Spinal cord (tissue), 10 donors: ENCODE measurements around the gene FUOM. TPM values are rescaled to one million over a fixed set of nuclear protein-coding genes. Genes with fewer than 3 reads are reported as not detected.

Experiments
- DNase-seq, 6 donors: peaks; one replicate each; pipeline versions ENCODE4 v3.0.0 to v3.0.0-alpha.2; 2013 to 2015; ENCODE audit warnings: low spot score in 6 of 6, low read depth in 4 of 6
- H3K27ac ChIP-seq: one replicate; pipeline ENCODE4 v1.5.1; 2013; ENCODE audit warnings: low read depth, low read length, control low read depth
- H3K27me3 ChIP-seq: one replicate; pipeline ENCODE4 v1.6.1; 2013; ENCODE audit warnings: low read length; ENCODE audit not compliant: control insufficient read depth, insufficient read depth
- H3K36me3 ChIP-seq: one replicate; pipeline ENCODE4 v1.6.1; 2013; ENCODE audit warnings: low read length; ENCODE audit not compliant: control insufficient read depth, insufficient read depth
- H3K4me1 ChIP-seq: one replicate; pipeline ENCODE4 v1.6.1; 2013; ENCODE audit warnings: low read length; ENCODE audit not compliant: control insufficient read depth, insufficient read depth
- H3K4me3 ChIP-seq: one replicate; pipeline ENCODE4 v1.5.1; 2013; ENCODE audit warnings: low read depth, low read length, control low read depth
- H3K9me3 ChIP-seq: one replicate; pipeline ENCODE4 v1.6.1; 2013; ENCODE audit warnings: low read length; ENCODE audit not compliant: control insufficient read depth, insufficient read depth
- WGBS: methylation state at CpG from one replicate; pipeline ENCODE4 v1.1.5; 2013; ENCODE audit warnings: missing lambda C conversion rate; ENCODE audit not compliant: insufficient coverage; 5-methylcytosine and 5-hydroxymethylcytosine counted together
- polyA plus RNA-seq, 2 donors: library from polyadenylated mRNA; unstranded; fragments of 120-200 nt; gene quantifications; one replicate each; pipeline ENCODE4 v1.2.1, GENCODE V29; 2013; ENCODE audit not compliant: insufficient read length in 2 of 2
- total RNA-seq, 2 donors: library from RNA; depleted of rRNA in 1 of 2; stranded (reverse); fragments of 120-200 nt in 1 of 2; fragments of >200 nt in 1 of 2; gene quantifications; one replicate each; pipeline versions ENCODE4 v1.2.3 to v1.2.4, GENCODE V29; 2013 to 2014
- donor health status: healthy.

FUOM gene
- total and polyA plus RNA-seq, 4 donors = 3.4 to 22.6 (median 7.9) TPM

DNA sequence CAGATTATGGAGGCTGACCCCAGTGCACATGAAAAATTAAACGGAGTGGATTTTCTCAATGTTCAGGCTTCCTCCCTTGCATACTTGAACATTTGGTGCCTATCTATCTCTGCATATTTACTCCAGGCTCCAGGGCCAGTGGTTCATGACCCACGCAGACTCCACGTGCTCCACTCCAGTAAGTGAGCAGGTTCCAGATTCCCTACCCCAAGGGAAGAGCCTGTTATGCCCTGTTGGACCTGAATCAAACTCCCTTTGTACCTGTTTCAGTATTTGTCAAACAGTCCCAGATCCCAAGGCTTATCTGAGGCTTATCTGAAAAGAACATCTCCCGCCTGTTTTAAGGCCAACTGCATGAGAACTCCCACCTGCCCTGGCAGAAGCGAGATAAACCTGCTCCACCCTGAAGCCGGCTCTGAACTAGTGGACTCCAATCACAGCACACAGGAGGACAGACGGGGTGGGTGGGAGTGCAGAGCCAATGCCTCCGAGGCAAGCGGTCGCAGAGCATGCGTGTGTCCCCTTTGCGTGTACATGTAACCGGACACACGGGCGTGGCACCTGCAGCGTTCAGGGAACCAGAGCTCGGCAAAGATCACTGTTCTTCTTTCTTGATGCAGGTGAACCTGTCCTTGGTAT is 2.3 kb upstream of the FUOM start:
- peaks cover 25% of the 10 kb centered on the region for H3K4me1 ChIP-seq
- peaks cover 48% of the 10 kb centered on the region for H3K36me3 ChIP-seq
- no peaks in the 10 kb centered on the region for H3K9me3 ChIP-seq
- WGBS = 91% methylated on average over 17 of the region's 17 CpGs
- no peak overlapping the region for H3K27ac ChIP-seq
- no peak overlapping the region for H3K4me3 ChIP-seq
- DNase-seq = no peak
- peaks cover 2% of the 10 kb centered on the region for H3K27me3 ChIP-seq

DNA sequence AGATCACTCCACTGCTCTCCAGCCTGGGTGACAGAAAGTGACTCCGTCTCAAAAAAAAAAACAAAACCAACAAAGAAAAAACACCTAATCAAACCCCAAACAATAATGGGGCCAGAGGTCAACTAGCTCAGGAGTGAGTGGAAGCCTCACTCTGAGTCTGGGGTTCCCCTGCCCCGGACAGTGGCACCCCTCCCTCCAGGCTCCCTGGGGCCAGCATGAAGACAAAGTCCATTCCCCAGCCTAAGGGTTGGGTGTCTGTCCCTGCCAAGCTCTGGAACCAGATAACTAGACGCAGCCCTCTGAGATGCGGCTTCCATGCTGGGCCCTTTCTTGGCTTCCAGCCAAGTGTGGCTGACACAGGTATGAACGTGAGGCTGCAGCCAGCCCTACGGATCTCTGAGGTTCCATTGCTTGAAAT is 1.7 kb upstream of the FUOM start:
- Histone ChIP-seq H3K36me3 (peaks cover 48% of the 10 kb centered on the region), H3K4me1 (peaks cover 27% of the 10 kb centered on the region), H3K9me3 (no peaks in the 10 kb centered on the region), H3K27ac (no peak overlapping the region), H3K27me3 (peaks cover 2% of the 10 kb centered on the region), H3K4me3 (no peak overlapping the region)
- peak in 1 of 6 donors; percentile 29 for DNase-seq
- WGBS = 41% methylated on average over 5 of the region's 6 CpGs

DNA sequence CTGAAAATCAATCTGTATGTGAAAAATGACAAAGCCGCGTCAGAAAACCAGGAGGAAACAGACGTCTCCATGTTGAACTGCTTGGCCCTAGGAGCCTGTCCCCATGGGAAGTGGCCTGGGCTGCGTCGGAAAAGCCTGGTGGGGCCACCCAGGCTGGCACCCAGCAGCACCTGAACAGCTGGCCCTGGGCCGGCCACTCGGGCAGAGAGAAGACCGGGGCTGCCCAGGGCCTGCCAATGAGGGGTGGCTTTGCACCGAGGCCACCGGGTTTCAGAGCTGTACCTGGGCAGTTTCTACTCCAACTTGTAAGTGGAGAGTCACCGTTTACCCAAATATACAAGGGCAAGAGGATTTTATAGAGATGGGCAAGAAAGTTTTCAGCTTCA is 1.1 kb upstream of the FUOM start:
- WGBS = 83% methylated on average over 9 of the region's 11 CpGs
- Histone ChIP-seq H3K4me1 (peaks cover 27% of the 10 kb centered on the region), H3K27me3 (peaks cover 2% of the 10 kb centered on the region), H3K4me3 (no peak overlapping the region), H3K27ac (no peak overlapping the region), H3K9me3 (no peaks in the 10 kb centered on the region), H3K36me3 (peaks cover 48% of the 10 kb centered on the region)
- DNase-seq = no peak

DNA sequence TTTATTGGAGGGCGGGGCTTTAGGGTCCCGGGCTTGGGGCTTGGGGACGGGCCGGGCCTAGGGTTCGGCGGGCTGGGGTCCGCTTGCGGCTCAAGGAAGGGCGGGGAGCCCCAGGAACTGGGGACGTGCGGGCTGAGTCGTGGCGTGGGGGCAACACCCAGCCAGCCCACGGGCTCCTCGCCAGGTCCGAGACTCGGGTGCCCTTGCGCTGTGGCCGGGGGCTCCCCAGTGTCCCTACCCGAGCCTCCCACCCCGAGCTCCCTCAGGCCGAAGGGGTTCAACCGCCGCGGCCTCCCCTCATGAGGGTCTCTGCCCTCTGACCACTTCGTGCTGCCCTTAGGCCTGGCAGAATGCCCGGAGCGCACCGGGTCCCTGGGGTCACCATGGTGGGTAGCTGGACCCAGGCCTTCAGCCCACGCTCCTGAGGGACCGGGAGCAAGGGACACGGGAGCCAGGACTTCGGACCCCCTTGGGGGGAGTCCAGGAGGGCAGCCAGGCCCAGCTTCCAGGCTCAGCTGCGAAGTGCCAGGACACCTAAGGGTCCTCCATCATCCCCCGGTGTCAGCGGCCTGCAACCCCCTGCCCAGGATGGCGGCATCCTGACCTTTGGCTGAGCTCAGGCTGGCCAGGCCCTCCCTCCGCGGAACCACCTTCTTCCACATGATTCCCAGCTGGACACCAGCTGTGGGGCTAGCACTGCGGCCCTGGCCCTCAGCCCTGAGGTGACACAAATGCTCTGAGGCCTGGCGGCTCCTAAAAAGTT is 524 bp upstream of the FUOM start:
- WGBS = 76% methylated on average over 40 of the region's 41 CpGs
- Histone ChIP-seq H3K27me3 (peaks cover 2% of the 10 kb centered on the region), H3K36me3 (peaks cover 44% of the 10 kb centered on the region), H3K4me3 (no peak overlapping the region), H3K4me1 (peaks cover 27% of the 10 kb centered on the region), H3K27ac (no peak overlapping the region), H3K9me3 (no peaks in the 10 kb centered on the region)
- no peak for DNase-seq

DNA sequence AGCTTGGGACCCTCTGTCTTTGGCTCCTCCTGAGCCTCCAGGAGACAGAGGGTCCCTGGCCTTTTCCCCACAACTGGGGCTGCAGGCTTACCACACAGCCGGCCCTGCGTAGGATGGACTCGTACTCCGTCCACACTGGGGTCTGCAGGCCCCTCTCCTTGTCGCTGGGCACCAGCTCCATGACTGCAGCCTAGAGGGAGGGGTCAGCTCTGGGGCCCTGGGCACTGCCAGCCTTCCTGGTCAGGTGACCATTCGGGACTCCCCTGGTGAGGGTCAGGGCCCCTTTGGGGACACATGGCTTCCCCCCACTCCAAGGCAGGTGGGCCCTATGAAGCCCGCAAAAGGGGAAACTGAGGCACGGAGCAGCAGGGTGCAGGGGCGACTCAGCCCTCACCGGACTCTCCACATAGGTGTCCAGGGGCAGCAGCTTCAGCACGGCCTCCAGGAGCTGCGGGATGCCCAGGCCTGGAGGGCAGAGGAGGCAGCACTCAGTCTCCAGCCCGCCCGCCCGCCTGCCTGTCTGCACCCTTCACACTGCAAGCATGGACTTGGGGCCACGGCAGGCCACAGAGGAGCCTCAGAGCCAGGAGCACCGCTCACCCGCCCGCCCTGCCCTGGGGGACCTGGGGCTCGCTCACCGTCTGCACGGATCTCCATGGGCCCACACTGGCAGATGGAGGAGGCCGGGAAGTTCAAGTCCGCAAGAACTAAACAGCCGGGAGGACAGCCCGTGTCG is 1.1 kb downstream of the FUOM start:
- H3K27me3 ChIP-seq = peaks cover 2% of the 10 kb centered on the region

DNA sequence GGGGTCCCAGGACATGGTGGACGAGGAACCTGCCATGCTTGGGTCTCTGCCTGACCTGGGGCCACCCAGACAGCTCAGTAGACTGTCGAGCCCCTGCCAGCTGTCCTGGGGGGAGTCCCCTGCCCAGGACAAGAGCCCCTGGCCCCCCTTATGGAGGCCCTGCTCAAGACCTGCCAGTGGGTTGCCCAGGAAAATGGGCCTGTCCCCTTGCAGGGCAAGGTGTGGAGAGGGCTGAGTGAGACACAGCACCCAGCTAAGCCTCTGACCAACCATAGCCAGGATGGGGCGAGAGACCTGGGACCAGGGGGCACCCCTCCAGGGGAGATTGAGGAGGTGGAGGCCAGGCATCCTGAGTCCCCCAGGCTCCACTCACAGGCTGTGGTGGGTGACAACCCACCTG is 1.8 kb downstream of the FUOM start:
- DNase-seq = no peak
- H3K4me3 ChIP-seq = no peak overlapping the region
- H3K36me3 ChIP-seq = peaks cover 25% of the 10 kb centered on the region
- H3K4me1 ChIP-seq = peaks cover 27% of the 10 kb centered on the region
- H3K27me3 ChIP-seq = peaks cover 2% of the 10 kb centered on the region
- H3K9me3 ChIP-seq = no peaks in the 10 kb centered on the region
- no peak overlapping the region for H3K27ac ChIP-seq
- 68% methylated on average over 2 of the region's 3 CpGs for WGBS

More for the DNA sequence above, 1.1 kb downstream of the FUOM start:
- Histone ChIP-seq H3K27ac (no peak overlapping the region), H3K4me1 (peaks cover 27% of the 10 kb centered on the region), H3K9me3 (no peaks in the 10 kb centered on the region), H3K36me3 (peaks cover 28% of the 10 kb centered on the region), H3K4me3 (peak overlapping the region; percentile 35)
- DNase-seq = no peak
- 49% methylated on average over 27 of the region's 27 CpGs for WGBS

DNA sequence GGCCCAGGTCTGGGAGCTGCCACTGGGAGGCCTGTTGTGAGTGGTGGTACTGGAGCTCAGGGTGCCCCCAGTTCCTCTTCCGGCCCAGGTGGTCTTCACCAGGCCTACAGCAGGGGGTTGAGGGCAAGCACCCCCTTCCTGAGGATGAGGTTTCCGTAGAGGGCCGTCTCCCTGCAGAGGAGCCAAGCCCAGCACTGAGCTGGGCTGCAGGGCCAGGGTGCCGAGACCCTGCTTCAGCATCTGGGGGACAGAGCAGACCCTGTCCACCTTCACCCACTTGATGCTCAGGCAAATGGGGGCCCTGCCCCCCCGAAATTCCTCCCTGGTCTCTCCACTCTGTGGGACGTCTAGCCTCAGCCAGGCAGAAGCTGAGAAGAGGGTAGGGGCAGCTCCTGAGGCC is 2.6 kb downstream of the FUOM start:
- H3K9me3 ChIP-seq = no peaks in the 10 kb centered on the region
- peaks cover 20% of the 10 kb centered on the region for H3K36me3 ChIP-seq
- no peak overlapping the region for H3K27ac ChIP-seq
- peaks cover 27% of the 10 kb centered on the region for H3K4me1 ChIP-seq
- H3K27me3 ChIP-seq = peaks cover 2% of the 10 kb centered on the region
- 94% methylated on average over 5 of the region's 6 CpGs for WGBS
- DNase-seq = no peak
- no peak overlapping the region for H3K4me3 ChIP-seq

DNA sequence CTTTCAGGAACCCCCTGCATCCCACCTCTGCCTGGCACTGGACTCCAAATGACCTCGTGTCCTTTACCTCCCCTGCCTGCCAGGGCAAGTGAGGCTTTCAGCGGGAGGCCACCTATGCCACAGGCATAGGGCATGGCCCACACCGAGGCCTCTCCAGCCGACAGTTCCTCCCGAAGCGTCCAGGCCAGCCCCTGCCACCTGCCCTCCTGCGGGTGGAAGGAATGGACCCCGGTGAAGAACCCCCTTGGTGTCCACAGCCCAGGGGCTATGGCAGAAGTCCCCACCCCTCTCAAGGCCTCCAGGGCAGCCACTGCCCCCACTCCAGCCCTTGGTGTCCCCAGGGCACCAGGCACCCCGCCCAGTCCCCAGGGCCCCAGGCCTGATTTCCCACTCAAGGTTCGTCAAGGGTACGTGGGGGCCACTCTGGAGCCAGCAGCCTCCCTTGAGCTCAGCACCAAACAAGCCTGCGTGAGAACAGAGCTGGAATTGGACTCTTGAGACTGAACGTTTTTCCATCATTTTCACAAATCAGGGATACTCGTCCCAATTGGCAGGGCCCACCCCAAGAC is 3.1 kb downstream of the FUOM start:
- peaks cover 2% of the 10 kb centered on the region for H3K27me3 ChIP-seq
- no peak for DNase-seq
- no peak overlapping the region for H3K4me3 ChIP-seq
- 86% methylated on average over 12 of the region's 14 CpGs for WGBS
- H3K27ac ChIP-seq = no peak overlapping the region
- H3K4me1 ChIP-seq = peaks cover 27% of the 10 kb centered on the region
- peaks cover 19% of the 10 kb centered on the region for H3K36me3 ChIP-seq
- H3K9me3 ChIP-seq = no peaks in the 10 kb centered on the region

DNA sequence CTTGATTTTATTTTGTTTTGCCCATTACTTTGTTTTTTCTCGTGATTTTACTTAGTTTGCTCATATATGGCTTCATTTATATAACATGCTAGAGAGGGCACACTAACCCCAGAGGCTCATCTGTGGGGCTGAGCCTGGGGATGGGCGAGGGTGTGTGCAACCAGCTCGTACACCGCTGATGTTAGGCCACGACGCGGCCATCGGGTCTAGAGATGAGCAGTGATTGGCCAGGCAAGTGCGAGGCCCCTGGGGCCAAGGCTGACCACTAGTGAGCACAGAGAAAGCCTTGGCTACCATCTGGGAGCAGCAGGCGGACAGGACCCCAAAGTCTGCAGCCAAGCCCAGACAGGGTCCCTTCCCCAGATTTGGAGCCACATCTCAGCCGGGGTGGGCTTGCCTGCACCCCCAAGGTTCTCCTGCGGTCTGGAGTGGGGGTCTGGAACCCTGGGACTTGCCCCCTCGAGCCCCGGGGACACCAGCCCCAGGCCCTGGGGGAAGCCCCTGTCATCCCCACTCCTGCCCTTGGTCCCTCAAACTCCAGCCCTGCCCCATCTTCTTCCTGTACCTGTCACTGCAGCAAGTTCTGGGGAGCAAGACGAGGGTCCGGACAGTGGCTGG is 3.7 kb downstream of the FUOM start:
- Histone ChIP-seq H3K27ac (no peak overlapping the region), H3K27me3 (peaks cover 2% of the 10 kb centered on the region), H3K4me1 (peaks cover 27% of the 10 kb centered on the region), H3K4me3 (no peak overlapping the region), H3K36me3 (peaks cover 19% of the 10 kb centered on the region), H3K9me3 (no peaks in the 10 kb centered on the region)
- WGBS = 82% methylated on average over 15 of the region's 16 CpGs
- DNase-seq = no peak
